IPS-18c (cell line): ENCODE results near the gene SLC27A6.

ENCODE experiments used
- H3K4me3 ChIP-seq: 2 replicates; pipeline ENCODE4 v1.7.0; 2013; ENCODE audit warnings: low read depth, mild to moderate bottlenecking, low read length, moderate library complexity; ENCODE audit not compliant: insufficient read depth
- H3K9me3 ChIP-seq: one replicate; pipeline ENCODE4 v1.6.1; 2013; ENCODE audit warnings: mild to moderate bottlenecking, low read length, moderate library complexity; ENCODE audit not compliant: control insufficient read depth, insufficient read depth

The SLC27A6 gene

DNA sequence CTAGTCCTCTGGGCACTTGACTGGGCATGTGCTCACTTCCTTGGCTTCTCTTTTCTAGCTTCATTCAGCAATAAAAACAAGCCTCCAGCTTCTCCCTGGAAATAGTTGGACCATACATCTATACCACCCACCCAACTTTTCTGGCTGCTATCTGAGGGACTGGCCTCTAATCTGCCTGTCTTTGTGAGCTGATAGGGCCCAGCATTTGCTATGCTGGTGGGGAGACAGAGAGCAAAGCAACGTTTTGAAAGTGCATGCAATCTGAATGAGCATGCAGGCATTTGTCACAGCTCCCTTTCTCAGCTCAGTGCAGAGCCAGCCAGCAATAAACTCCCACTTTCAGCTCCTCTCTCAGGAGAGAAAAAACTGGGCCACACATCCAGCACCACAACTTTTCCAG is 78.6 kb downstream of the SLC27A6 start:
- Histone ChIP-seq H3K4me3 (no peak overlapping the region), H3K9me3 (peaks cover 2% of the 10 kb centered on the region)

DNA sequence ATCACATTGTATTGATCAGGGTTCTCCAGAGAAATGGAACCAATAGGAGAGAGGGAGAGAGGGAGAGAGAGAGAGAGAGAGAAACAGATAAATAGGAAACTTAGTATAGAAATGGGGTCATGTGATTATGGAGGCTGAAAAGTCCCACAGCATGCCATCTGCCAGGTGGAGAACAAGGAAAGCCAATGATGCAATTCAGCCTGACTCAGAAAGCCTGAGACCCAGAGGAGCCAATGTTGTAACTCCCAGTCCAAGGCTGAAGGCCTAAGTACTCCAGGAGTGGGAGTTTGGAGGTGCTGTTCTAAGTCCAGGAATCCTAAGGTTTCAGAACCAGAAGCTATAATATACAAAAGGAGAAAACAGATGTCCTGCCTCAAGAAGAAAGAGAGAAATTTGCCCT is 80.9 kb downstream of the SLC27A6 start:
- Histone ChIP-seq H3K4me3 (no peak overlapping the region), H3K9me3 (peaks cover 2% of the 10 kb centered on the region)

DNA sequence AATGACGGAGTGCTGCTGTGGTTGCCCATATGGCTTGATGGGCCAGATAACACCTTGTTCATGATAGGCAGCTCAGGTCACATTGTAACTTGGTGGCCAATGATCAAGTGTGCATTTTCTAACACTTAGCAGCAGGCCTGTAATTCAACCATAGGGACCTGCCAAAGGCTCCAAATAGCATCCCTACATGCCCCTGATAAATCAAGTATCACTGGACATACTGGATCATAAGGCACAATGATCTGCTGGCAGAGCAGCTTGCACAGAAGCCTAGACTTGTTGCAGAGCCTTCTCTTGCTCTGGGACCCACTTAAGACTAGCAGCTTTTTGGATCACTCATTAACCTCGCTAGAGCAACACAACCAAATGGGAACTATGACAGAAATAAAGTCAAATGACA is 83.2 kb downstream of the SLC27A6 start:
- Histone ChIP-seq H3K4me3 (no peak overlapping the region), H3K9me3 (peaks cover 2% of the 10 kb centered on the region)

DNA sequence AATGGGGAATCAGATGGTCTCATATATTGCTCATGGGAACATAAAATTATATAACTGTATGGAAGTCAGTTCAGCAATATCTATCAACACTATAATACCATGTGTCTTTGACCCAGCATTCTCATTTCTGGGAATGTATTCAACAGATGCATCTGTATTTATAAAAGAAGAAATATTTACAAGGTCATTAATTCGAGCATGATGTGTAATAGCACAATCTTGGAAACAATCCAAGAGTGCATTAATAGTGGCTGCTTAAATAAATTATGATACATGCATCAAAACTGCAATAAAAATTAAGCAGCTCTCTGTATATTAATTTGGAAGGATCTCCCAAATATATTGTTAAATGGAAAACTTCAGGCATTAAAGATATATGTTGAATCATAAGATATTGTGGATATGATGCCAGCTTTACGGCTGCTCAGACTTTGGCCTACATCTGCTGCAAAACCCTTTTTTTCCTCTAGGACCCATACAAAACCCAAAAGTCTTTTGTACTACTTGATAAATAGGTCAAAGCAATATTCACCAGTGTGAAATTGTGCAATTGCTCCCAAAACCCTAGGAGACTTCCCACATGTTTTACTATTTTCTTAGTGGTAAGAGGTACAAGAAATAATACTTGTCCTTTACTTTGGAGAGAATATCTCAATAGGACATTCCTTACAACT is 84.0 kb downstream of the SLC27A6 start:
- Histone ChIP-seq H3K9me3 (no peaks in the 10 kb centered on the region), H3K4me3 (no peak overlapping the region)

DNA sequence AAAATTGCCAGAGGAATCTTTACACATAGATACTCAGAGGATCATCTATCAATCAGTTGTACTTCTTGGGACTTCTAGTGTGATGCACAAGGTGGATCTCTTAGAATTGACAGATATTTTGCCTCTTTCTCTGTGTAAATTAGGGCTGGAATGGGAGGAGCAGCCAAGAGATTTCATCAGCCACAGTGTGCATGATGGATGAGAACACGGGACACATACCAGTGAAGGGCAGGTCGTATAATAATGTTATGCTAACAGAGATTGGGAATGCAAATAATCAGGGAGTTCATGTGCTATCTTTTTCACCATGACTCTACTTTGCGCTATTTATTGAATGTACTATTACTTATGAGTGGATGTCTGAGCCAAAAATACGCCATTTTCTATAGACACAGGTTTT is 86.0 kb downstream of the SLC27A6 start:
- H3K9me3 ChIP-seq, result no peaks in the 10 kb centered on the region
- H3K4me3 ChIP-seq, result no peak overlapping the region

DNA sequence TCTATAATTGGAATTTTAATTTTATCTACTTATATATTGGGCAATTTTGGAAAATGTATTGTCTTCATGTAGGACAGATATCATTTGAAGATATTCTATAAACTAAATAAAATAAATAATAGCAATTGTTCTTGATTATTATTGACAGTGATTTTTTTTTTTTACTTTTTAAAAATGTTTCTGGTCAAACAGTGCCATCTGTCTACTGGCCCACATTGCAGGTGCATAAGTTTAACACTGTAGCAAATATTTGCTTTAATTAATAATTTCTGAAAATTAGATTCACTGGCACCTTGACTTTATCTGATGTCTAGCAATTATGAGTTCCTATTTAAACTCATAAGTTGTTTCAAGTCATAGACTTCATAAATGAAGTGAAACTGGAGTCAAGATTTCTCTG is 88.2 kb downstream of the SLC27A6 start:
- H3K9me3 ChIP-seq, result no peaks in the 10 kb centered on the region
- no peak overlapping the region for H3K4me3 ChIP-seq

DNA sequence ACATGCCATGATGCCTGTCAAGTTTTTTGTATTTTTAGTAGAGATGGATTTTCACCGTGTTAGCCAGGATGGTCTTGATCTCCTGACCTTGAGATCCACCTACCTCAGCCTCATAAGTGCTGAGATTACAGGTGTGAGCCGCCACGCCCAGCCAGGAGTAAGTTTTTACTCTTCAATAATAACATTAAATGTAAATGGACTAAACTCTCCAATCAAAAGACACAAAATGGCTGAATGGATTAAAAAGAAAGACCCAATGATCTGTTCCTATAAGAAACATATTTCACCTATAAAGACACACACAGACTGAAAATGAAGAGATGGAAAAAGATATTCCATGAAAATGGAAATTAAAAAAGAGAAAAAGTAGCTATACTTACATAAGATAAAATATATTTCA is 92.0 kb downstream of the SLC27A6 start:
- no peaks in the 10 kb centered on the region for H3K9me3 ChIP-seq
- H3K4me3 ChIP-seq, result no peak overlapping the region

DNA sequence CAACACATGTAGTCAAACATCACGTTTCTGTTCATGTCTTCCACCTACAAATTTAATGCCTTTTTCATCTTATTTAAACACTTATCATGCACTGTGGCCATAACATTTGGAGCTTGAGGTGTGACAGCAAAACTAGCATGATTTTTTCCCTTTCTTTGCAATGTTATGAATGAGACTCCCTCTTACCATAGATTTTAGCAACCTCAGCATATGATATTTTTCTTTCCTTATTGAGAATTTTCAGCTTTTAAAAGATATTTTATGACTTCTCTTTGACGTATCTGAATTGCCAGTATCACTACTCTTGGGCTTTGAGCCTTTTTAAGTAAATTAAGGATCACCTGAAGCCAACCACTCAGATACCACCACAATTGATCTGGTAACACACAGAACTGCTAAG is 96.6 kb downstream of the SLC27A6 start:
- Histone ChIP-seq H3K9me3 (no peaks in the 10 kb centered on the region), H3K4me3 (no peak overlapping the region)

DNA sequence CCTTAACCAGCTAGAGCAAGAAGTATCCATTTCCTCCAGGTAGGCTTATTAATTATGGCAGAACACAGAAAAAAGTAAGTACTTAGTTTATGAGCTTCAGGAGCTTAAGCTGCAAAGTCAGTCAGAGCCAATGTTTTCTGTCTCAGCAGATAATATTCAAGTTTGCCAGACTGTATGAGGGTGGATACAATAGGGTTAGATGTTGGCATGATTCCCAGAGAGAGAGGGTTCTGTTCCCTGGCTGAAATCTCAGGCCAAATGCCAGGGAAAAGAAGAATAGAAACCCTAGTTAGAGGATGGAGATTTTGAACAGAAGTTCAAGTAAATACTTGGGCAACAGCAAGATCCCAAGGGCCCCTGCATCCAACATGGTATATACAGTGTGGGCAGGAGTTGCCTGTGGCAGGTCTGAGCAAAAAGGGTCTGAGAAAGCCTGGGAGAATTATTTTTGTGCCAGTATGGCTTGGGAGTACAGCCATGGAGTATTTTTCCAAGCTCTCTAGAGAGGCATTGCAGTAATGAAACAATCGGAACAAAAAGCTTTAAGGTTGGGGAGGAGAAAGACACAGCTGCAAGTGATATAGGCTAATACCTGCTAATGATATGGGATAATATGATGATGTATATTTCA is 98.3 kb downstream of the SLC27A6 start:
- Histone ChIP-seq H3K9me3 (no peaks in the 10 kb centered on the region), H3K4me3 (no peak overlapping the region)

DNA sequence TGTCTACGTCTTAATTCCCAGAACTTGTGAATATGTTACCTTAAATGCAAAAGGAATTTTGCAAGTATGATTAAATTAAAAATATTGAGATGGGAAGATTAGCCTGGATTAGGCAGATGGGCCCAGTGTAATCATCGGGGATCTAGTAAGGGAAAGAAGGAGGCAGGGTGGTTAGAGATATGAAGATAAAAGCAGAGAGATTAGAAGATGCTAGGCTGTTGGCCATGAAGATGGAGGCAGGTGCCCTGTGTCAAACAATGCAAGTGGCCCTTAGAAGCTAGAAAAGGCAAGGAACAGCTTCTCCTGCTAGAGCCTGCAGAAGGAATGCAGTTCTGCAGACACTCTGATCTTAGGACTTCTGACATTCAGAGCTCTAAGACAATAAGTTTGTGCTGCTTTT is 100.4 kb downstream of the SLC27A6 start:
- Histone ChIP-seq H3K9me3 (no peaks in the 10 kb centered on the region), H3K4me3 (no peak overlapping the region)

DNA sequence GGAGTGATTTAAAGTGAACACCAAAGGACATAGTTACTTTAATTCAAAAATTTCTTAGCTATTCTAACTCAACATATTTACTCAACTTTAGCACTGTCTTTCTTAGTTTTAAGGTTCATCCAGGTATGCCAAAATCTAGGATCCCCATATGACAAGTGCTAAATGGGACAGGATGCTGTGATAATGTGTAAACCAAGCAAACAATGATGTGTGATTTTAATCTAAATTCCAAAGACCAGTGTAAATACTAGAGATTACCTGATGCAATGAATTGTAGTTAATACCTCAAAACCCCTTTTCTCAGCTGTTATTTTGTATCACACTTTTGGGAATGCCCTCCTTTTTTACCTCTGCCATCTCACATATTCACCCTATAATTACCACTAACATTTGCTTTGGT is 102.5 kb downstream of the SLC27A6 start:
- no peak overlapping the region for H3K4me3 ChIP-seq
- H3K9me3 ChIP-seq, result no peaks in the 10 kb centered on the region

DNA sequence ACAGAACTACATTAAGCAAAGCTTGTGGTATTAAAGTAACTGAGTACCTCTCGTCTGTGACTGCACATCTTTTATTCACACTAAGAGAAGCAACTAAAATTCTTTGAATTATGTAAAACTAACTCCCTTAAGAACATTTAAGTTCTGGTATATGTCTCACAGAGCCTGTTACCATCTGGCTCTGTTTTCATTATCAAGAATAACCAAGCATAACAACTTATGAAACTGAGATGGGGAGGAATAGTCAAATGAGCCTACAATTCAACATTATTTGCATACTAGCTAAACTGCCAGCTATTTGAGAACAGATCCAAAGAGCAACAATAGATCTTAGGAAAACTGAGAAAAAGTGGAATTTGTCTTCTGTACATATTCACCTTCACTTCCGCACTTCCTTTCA is 104.0 kb downstream of the SLC27A6 start:
- Histone ChIP-seq H3K9me3 (no peaks in the 10 kb centered on the region), H3K4me3 (no peak overlapping the region)

DNA sequence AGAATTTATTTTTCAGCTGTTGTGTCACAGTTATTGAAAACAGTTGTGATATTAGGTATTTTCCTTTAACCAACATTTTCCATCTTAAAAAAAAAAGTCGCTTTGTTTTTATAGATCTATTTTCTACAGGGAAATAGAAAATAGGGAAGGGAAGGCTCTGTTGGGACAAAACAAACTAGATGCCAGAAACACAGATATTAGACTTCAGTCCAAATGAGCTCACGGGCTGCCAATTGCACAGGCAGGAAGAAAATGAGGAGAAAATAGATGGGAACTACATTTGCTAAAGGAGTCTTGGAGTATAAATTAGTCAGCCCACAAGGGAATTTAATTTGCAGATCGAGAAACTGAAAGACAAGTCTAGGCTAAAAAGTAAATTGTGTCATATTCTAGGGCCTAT is 107.8 kb downstream of the SLC27A6 start:
- Histone ChIP-seq H3K9me3 (no peaks in the 10 kb centered on the region), H3K4me3 (no peak overlapping the region)

DNA sequence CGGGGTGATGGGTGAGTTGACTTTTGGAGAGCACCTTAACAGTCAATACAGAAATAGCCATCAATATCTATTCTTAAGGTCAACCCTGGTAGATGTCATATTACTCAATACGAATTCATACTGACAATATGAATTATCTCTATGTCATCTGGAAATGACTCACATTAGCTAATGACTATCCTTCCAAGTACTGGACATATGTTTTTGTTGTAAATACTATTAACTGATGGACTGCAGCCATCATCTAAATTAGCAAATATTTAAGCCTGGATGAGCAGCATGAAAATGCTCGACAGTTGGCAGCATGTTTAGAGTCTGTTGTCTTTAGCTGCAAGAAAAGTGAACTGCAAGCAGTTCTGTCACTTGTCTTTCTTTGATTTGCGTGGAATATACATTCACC is 109.6 kb downstream of the SLC27A6 start:
- H3K4me3 ChIP-seq, result no peak overlapping the region
- no peaks in the 10 kb centered on the region for H3K9me3 ChIP-seq

DNA sequence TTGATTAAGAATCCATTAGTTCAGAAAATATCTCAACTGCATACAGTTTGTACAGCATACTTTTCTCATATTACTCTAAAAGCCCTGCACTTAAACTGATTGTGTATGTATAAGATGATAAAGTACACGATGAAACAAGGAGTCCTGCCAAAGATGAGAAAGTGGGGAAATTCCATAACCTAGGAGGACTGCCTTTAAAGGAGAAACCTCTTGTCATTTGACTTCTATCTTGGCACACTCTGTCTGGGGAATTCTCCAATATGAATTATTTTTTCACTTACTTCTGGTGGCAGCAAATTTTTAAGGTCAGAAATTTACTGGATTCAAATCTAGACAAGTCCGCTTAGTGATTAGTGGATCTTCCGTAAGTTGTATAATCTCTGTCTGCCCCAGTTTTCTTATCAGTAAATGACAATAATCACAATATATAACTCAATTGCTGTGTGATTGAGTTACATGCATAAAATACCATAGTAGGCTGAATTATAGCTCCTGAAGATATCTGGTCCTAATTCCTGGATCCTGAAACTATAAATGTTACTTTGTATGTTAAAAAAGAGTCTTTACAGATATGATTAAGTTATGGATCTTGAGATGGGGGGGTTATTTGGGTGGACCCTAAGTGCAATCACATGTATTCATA is 112.3 kb downstream of the SLC27A6 start:
- H3K4me3 ChIP-seq, result no peak overlapping the region
- no peaks in the 10 kb centered on the region for H3K9me3 ChIP-seq

DNA sequence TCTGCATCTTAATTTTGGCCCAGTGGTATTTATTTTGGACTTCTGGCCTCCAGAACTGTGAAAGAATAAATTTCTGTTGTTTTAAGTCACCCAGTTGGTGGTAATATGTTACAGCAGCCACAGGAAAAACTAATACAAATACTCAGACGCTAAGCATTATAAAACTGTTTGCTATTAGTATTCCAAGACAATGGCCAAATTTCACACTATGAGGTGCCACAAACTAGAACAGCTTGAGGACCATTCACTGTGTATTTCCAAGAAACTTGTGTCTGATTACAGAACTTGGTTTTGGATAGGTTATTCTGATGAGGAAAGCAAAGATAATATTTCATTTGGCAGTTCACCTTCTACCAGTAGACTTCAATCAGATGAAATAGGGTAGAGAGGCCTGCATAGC is 113.0 kb downstream of the SLC27A6 start:
- Histone ChIP-seq H3K9me3 (no peaks in the 10 kb centered on the region), H3K4me3 (no peak overlapping the region)

DNA sequence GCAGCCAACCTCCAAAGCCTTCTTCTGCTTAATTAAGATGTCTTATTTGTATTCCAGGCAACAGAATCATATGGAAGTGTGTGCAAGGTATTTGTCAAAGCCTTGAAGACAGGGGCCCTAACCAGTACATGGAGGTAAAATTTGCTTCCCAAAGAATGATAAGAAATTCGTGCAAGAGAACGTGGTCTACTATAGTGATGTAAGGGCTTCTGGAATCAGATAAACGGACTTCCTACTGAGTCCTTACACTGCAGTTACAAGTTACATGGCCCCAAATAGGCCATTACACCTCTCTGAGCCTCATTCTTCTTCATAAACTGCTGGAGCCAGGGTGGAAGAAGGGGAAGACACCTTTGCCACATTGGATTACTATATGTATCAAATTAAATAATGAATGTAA is 113.4 kb downstream of the SLC27A6 start:
- no peak overlapping the region for H3K4me3 ChIP-seq
- no peaks in the 10 kb centered on the region for H3K9me3 ChIP-seq

DNA sequence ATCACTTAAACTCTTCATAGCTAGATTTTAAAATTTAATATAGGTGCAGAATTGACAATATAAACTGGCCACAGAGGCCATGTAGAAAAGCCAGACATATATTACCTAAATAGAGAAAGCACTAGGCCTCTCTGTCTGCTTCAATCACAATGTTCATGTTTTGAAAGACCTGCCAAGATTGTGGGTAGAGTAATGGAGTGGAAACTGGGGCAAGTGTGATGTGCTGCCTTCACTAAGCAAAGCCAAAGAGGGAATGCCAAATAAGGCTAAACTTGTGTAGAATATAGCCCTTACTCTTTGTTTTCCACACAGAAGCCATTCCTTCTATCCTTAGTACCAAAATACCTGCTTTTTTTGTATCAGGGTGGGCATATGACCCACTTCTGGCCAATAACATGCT is 114.2 kb downstream of the SLC27A6 start:
- no peaks in the 10 kb centered on the region for H3K9me3 ChIP-seq

DNA sequence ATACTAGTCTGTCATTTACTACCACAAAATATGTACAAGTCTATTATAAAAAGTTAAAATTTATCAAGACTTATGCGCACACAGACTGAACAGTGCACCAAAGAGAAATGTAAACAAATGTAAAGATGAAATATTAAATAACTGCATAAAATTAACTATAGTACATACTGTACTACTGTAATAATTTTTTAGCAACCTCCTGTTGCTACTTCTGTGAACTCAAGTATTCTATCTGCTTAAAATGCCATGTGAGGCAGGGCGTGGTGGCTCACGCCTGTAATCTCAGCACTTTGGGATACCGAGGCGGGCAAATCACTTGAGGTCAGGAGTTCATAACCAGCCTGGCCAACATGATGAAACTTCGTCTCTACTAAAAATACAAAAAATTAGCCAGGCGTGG is 115.5 kb downstream of the SLC27A6 start:
- Histone ChIP-seq H3K9me3 (no peaks in the 10 kb centered on the region), H3K4me3 (no peak overlapping the region)

More for the DNA sequence above, 114.2 kb downstream of the SLC27A6 start:
- no peak overlapping the region for H3K4me3 ChIP-seq
